Panc1 (cell line): Measurements from ENCODE around the gene RNF144A. TPM values are rescaled to one million over a fixed set of nuclear protein-coding genes. Genes with fewer than 3 reads are reported as not detected.

Experiments used
- ATAC-seq: fragments of 200-7000 bp; cut with Tn5 transposase; 2 replicates; pipeline ENCODE4 v1.9.1; 2020; ENCODE audit warnings: mild to moderate bottlenecking, moderate library complexity
- BruUV-seq: library from RNA; stranded (reverse); fragments of 400-500 nt; replicated peaks from 2 replicates; lab custom pipeline; 2021; lab: Mats Ljungman, UMichigan
- CTCF ChIA-PET: fragments of 300-600 bp; sonication (Branson Sonifier 250); formaldehyde crosslinking; loops from one replicate; lab custom pipeline; 2022; ENCODE audit warnings: antibody characterized with exemption; lab: Charles Lee
- POLR2A ChIA-PET: fragments of 300-600 bp; sonication (Branson Sonifier 250); formaldehyde crosslinking; loops from one replicate; lab custom pipeline; 2022; ENCODE audit warnings: antibody characterized with exemption; lab: Charles Lee
- DNase-seq: peaks from one replicate; pipeline ENCODE4 v3.0.0-alpha.2; 2010; ENCODE audit warnings: low read depth, low spot score
- H3K27ac ChIP-seq: 2 replicates; pipeline ENCODE4 v1.5.1; 2011; ENCODE audit warnings: mild to moderate bottlenecking, low read length, inconsistent platforms
- H3K27me3 ChIP-seq: fragments of 200-500 bp; sonication (Bioruptor generic); 2 replicates; pipeline ENCODE4 v1.6.0; 2014; ENCODE audit warnings: low read length, inconsistent platforms; ENCODE audit not compliant: control insufficient read depth, insufficient read depth
- H3K36me3 ChIP-seq: fragments of 200-500 bp; sonication (Bioruptor generic); 2 replicates; pipeline ENCODE4 v1.5.1; 2014; ENCODE audit warnings: inconsistent platforms, mild to moderate bottlenecking, low read length, moderate library complexity; ENCODE audit not compliant: control insufficient read depth, insufficient read depth
- H3K4me1 ChIP-seq: 2 replicates; pipeline ENCODE4 v1.5.1; 2011; ENCODE audit warnings: inconsistent platforms, mild to moderate bottlenecking, low read length, moderate library complexity; ENCODE audit not compliant: control insufficient read depth, insufficient read depth
- H3K4me3 ChIP-seq, 2 experiments: 2 replicates each; pipeline ENCODE4 v1.5.1; 2011 to 2012; ENCODE audit warnings: low read depth in 2 of 2, low read length in 2 of 2, mild to moderate bottlenecking in 2 of 2, inconsistent platforms in 1 of 2, moderate library complexity in 1 of 2
- H3K9me3 ChIP-seq: fragments of 200-500 bp; sonication (Bioruptor generic); 2 replicates; pipeline ENCODE4 v1.5.1; 2014; ENCODE audit warnings: low read depth, mild to moderate bottlenecking, inconsistent platforms, low read length, moderate library complexity; ENCODE audit not compliant: control insufficient read depth, insufficient read depth
- POLR2AphosphoS5 ChIP-seq: IDR thresholded peaks from 2 replicates; pipeline ENCODE4 v1.6.1; 2012; ENCODE audit warnings: mild to moderate bottlenecking, low read depth, low read length, moderate library complexity
- SIN3A ChIP-seq: IDR thresholded peaks from 2 replicates; pipeline ENCODE4 v1.6.1; 2012; ENCODE audit warnings: low read depth, mild to moderate bottlenecking, low read length, moderate library complexity, borderline replicate concordance; ENCODE audit not compliant: insufficient read depth
- TCF7L2 ChIP-seq: IDR thresholded peaks from 2 replicates; pipeline ENCODE4 v1.6.1; 2011; ENCODE audit warnings: mild to moderate bottlenecking, low read depth, low read length, inconsistent platforms
- in situ Hi-C: cut with HindIII; loops from 2 replicates; pipeline ENCODE4 v1.10.0; 2016; ENCODE audit warnings: low sequenced_read_pairs, low pct_unique_long_range_greater_than_20kb
- intact Hi-C: fragments of 100-400 bp; cut with micrococcal nuclease; formaldehyde crosslinking; loops from one replicate; pipeline ENCODE4 v1.10.0; 2022; ENCODE audit not compliant: unreplicated experiment
- total RNA-seq: library from RNA; stranded (reverse); gene quantifications from one replicate; pipeline ENCODE4 v1.2.1, GENCODE V29; 2021; ENCODE audit not compliant: unreplicated experiment
- TF ChIP-seq, protein P1 (sequence below): fragments of 450-650 bp; IDR thresholded peaks from 2 replicates; pipeline ENCODE4 v1.5.1; 2017; ENCODE audit warnings: mild to moderate bottlenecking
- TF ChIP-seq, protein P2 (sequence below), 2 experiments: IDR thresholded peaks; 2 replicates each; pipeline ENCODE4 v1.6.1; 2011 to 2012; ENCODE audit warnings: low read depth in 2 of 2, control low read depth in 1 of 2, low read length in 1 of 2, mild to moderate bottlenecking in 1 of 2, moderate library complexity in 1 of 2; ENCODE audit not compliant: insufficient read depth in 1 of 2

RNF144A gene
- total RNA-seq, 1 experiment from 2014 or later: 5.4 TPM

DNA sequence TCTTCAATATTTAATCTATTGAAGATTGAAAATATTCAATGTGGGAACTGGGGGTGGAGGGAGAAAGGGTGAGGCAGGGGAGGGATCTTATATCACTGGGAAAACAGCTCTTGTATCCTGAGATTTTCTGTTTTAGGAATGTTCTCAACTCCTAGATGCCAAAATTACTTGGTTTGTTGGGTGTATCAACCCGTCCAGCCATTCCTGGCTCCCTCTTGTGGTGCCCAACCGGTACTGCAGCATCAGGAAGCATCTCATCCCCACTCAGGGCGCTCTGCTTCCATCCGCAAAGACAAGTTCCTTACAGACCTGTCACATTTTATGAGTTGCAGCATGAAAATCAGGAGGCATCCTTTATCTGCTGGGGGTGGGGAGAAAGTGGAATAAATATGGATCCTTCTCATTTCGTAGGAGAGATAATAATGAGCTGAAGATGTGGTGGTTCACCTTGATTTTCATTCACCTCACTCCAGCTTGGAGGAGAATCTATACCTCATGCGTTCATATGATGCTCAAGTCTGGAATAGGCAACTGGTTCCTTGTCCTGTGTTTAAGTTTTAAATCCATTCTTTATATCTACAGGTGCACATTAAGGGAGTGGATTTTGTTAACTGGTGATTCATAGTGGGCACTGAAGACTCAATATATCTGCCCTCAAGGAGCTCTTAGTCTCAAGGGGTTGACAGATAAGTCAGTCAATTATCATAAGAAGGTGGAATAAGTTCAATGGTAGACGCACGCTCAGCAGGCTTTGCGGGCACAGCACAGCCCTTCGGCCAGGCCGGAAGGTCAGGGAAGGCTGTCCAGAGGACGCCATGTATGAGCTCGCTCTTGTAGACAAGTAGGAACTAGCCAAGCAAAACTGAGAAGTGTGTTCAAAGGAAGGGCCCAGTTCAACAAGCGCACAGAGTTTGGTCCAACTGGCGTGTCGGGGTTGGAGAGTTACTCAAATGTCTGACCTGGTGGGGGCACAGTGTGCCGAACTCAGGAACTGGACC lies 127.3 kb downstream of the RNF144A start:
- in situ Hi-C loops: no loop called here
- no peak overlapping the region for H3K4me3 ChIP-seq
- DNase-seq (peak; percentile 63), ATAC-seq (peak; percentile 77; the same call in 1 of the 2 replicates)
- CTCF ChIA-PET: interaction anchor here (0.5 to 1.6 kb wide), 3 partner anchors 9 to 1376 kb away, joined by 3 read pairs; no protein-coding TSS in a partner anchor
- BruUV-seq: no TSS peak
- intact Hi-C loops: no loop called here
- H3K9me3 ChIP-seq: no peaks in the 10 kb centered on the region
- no peaks in the 10 kb centered on the region for H3K27me3 ChIP-seq
- no peaks in the 10 kb centered on the region for H3K36me3 ChIP-seq
- H3K27ac ChIP-seq: no peak overlapping the region
- H3K4me1 ChIP-seq: no peaks in the 10 kb centered on the region
- TF ChIP-seq TCF7L2: no peak
- TF ChIP-seq, protein P1, sequence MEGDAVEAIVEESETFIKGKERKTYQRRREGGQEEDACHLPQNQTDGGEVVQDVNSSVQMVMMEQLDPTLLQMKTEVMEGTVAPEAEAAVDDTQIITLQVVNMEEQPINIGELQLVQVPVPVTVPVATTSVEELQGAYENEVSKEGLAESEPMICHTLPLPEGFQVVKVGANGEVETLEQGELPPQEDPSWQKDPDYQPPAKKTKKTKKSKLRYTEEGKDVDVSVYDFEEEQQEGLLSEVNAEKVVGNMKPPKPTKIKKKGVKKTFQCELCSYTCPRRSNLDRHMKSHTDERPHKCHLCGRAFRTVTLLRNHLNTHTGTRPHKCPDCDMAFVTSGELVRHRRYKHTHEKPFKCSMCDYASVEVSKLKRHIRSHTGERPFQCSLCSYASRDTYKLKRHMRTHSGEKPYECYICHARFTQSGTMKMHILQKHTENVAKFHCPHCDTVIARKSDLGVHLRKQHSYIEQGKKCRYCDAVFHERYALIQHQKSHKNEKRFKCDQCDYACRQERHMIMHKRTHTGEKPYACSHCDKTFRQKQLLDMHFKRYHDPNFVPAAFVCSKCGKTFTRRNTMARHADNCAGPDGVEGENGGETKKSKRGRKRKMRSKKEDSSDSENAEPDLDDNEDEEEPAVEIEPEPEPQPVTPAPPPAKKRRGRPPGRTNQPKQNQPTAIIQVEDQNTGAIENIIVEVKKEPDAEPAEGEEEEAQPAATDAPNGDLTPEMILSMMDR: peak; percentile 94
- POLR2A ChIA-PET: interaction anchor here (0.6 kb wide), 1 partner anchor 191 kb away, joined by 4 read pairs; no protein-coding TSS in a partner anchor

DNA sequence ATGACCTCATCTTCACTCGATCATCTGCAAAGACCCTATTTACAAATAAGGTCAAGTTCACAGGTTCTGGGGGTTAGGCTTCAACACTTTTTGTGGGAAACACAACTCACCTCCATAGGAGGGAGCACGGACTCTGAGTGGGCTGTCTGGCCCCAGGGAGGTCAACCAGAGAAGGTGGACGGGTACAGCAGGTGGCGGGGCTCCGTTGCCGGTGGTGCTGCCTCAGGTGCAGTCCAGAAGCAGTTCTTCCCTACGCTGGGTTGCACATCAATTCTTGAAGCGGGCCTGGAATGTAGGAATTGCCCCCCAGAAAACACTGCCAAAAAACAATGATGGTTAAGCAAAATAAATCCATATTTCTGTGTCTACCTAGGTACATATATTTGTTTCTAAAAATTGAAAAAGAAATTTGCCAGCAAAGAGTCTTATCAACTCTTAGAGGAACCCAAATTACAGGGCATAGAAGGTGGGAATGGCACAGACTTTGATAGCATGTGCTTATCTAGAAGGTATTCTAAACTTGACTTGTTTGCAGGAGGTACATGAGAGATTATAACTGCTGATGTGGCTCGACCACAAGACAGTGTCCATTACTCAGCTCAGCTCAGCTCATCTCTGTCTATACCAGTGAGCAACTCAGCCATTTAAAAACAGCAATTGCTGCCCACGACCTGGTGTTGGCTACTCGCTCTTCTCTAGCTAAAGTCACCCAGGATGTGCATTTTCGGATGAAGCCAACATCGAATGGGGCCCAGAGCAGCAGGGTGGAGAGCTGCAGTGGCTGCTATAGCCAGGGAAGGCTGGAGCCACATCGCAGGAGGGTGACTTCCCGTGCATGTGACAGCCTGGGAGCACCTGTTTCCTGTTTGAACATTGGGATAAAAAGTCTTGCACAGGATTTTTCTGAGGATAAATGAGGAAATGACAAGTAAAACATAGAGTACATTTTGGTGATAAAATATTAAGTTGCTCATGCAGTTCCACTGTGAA lies 128.7 kb downstream of the RNF144A start:
- ChIA-PET POLR2A (no interaction called here), CTCF (no interaction called here)
- TF ChIP-seq SIN3A: no peak
- no peak for TF ChIP-seq POLR2AphosphoS5
- TF ChIP-seq, protein P1: no peak
- no peak for TF ChIP-seq TCF7L2
- TF ChIP-seq, protein P2, sequence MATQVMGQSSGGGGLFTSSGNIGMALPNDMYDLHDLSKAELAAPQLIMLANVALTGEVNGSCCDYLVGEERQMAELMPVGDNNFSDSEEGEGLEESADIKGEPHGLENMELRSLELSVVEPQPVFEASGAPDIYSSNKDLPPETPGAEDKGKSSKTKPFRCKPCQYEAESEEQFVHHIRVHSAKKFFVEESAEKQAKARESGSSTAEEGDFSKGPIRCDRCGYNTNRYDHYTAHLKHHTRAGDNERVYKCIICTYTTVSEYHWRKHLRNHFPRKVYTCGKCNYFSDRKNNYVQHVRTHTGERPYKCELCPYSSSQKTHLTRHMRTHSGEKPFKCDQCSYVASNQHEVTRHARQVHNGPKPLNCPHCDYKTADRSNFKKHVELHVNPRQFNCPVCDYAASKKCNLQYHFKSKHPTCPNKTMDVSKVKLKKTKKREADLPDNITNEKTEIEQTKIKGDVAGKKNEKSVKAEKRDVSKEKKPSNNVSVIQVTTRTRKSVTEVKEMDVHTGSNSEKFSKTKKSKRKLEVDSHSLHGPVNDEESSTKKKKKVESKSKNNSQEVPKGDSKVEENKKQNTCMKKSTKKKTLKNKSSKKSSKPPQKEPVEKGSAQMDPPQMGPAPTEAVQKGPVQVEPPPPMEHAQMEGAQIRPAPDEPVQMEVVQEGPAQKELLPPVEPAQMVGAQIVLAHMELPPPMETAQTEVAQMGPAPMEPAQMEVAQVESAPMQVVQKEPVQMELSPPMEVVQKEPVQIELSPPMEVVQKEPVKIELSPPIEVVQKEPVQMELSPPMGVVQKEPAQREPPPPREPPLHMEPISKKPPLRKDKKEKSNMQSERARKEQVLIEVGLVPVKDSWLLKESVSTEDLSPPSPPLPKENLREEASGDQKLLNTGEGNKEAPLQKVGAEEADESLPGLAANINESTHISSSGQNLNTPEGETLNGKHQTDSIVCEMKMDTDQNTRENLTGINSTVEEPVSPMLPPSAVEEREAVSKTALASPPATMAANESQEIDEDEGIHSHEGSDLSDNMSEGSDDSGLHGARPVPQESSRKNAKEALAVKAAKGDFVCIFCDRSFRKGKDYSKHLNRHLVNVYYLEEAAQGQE (IDR thresholded peaks at IDR 0.05; ENCODE audit: insufficient read depth in 1 of 2, low read depth in 2 of 2, low read length in 1 of 2): no peak
- Histone ChIP-seq H3K27me3 (no peaks in the 10 kb centered on the region), H3K9me3 (no peaks in the 10 kb centered on the region), H3K36me3 (no peaks in the 10 kb centered on the region), H3K4me3 (no peak overlapping the region), H3K27ac (no peak overlapping the region), H3K4me1 (no peaks in the 10 kb centered on the region)
- in situ Hi-C loops (no loop called here), intact Hi-C loops (loop anchor here (2.0 kb wide), 1 partner anchor 149 kb away; no protein-coding TSS in a partner anchor)
- DNase-seq (no peak), ATAC-seq (no peak)
- BruUV-seq: no TSS peak
